Liver (tissue), 9 donors: ENCODE results near the gene TNS1. TPM values are rescaled to one million over a fixed set of nuclear protein-coding genes. Genes with fewer than 3 reads are reported as not detected.

Experiments
- DNase-seq: peaks from one replicate; pipeline ENCODE4 v3.0.0-alpha.2; 2017; ENCODE audit warnings: low spot score
- H3K27ac ChIP-seq, 2 donors: one replicate each; pipeline ENCODE4 v1.7.0; 2013; ENCODE audit warnings: inconsistent platforms in 2 of 2, low read length in 2 of 2, control low read depth in 1 of 2, low read depth in 1 of 2, mild to moderate bottlenecking in 1 of 2
- H3K27me3 ChIP-seq, 4 donors: one replicate each; pipeline versions ENCODE4 v1.6.1 to v1.7.0; 2013; ENCODE audit warnings: low read length in 3 of 4, inconsistent platforms in 1 of 4, mild to moderate bottlenecking in 1 of 4, moderate library complexity in 1 of 4; ENCODE audit not compliant: control insufficient read depth in 4 of 4, insufficient read depth in 4 of 4
- H3K36me3 ChIP-seq, 4 donors: one replicate each; pipeline versions ENCODE4 v1.6.1 to v1.7.0; 2013; ENCODE audit warnings: low read length in 3 of 4, mild to moderate bottlenecking in 3 of 4, low read depth in 1 of 4, moderate library complexity in 1 of 4; ENCODE audit not compliant: control insufficient read depth in 4 of 4, insufficient read depth in 3 of 4
- H3K4me1 ChIP-seq, 4 donors: one replicate each; pipeline versions ENCODE4 v1.6.1 to v1.7.0; 2013; ENCODE audit warnings: low read length in 3 of 4, mild to moderate bottlenecking in 3 of 4, moderate library complexity in 1 of 4; ENCODE audit not compliant: control insufficient read depth in 4 of 4, insufficient read depth in 4 of 4
- H3K4me3 ChIP-seq, 3 donors: one replicate each; pipeline versions ENCODE4 v1.6.1 to v1.7.0; 2013; ENCODE audit warnings: low read length in 3 of 3, control low read depth in 1 of 3, low read depth in 1 of 3, mild to moderate bottlenecking in 1 of 3
- H3K9ac ChIP-seq, 2 donors: one replicate each; pipeline ENCODE4 v1.7.0; 2013; ENCODE audit warnings: low read length in 2 of 2, mild to moderate bottlenecking in 2 of 2, moderate library complexity in 2 of 2, control low read depth in 1 of 2, low read depth in 1 of 2
- H3K9me3 ChIP-seq, 4 donors: one replicate each; pipeline versions ENCODE4 v1.6.1 to v1.7.0; 2013; ENCODE audit warnings: low read length in 3 of 4; ENCODE audit not compliant: control insufficient read depth in 4 of 4
- ATF3 ChIP-seq: IDR thresholded peaks from 2 replicates; pipeline ENCODE4 v1.6.1; 2016; ENCODE audit warnings: antibody characterized with exemption
- CTCF ChIP-seq: fragments of 150-350 bp; IDR thresholded peaks from 2 replicates; pipeline ENCODE4 v1.5.1; 2017; ENCODE audit warnings: improper control_type of control experiment, low read depth, low read length; ENCODE audit not compliant: missing input control
- EGR1 ChIP-seq, 2 donors: IDR thresholded peaks; 2 replicates each; pipeline ENCODE4 v1.6.1; 2016 to 2018; ENCODE audit warnings: antibody characterized with exemption in 2 of 2, low read depth in 2 of 2
- FOXA1 ChIP-seq: IDR thresholded peaks from 2 replicates; pipeline ENCODE4 v1.6.1; 2016; ENCODE audit warnings: antibody characterized with exemption
- FOXA2 ChIP-seq: IDR thresholded peaks from 2 replicates; pipeline ENCODE4 v1.6.1; 2016; ENCODE audit warnings: antibody characterized with exemption
- GABPA ChIP-seq, 2 donors: IDR thresholded peaks in 1 of 2; conservative IDR thresholded peaks in 1 of 2; 2 replicates each; pipeline ENCODE4 v1.6.1; 2016; ENCODE audit warnings: antibody characterized with exemption in 2 of 2, mild to moderate bottlenecking in 1 of 2, moderate library complexity in 1 of 2
- HNF4A ChIP-seq, 2 donors: conservative IDR thresholded peaks; 2 replicates each; pipeline ENCODE4 v1.6.1; 2016; ENCODE audit warnings: antibody characterized with exemption in 2 of 2, mild to moderate bottlenecking in 2 of 2
- HNF4G ChIP-seq: IDR thresholded peaks from 2 replicates; pipeline ENCODE4 v1.6.1; 2016; ENCODE audit warnings: antibody characterized with exemption
- JUND ChIP-seq, 2 donors: IDR thresholded peaks; 2 replicates each; pipeline ENCODE4 v1.6.1; 2016; ENCODE audit warnings: antibody characterized with exemption in 2 of 2
- MAX ChIP-seq: IDR thresholded peaks from 2 replicates; pipeline ENCODE4 v1.6.1; 2016; ENCODE audit warnings: antibody characterized with exemption
- NR2F2 ChIP-seq: IDR thresholded peaks from 2 replicates; pipeline ENCODE4 v1.6.1; 2016; ENCODE audit warnings: antibody characterized with exemption
- RAD21 ChIP-seq, 2 donors: IDR thresholded peaks; 2 replicates each; pipeline ENCODE4 v1.6.1; 2016; ENCODE audit warnings: antibody characterized with exemption in 2 of 2, mild to moderate bottlenecking in 2 of 2
- REST ChIP-seq: IDR thresholded peaks from 2 replicates; pipeline ENCODE4 v1.6.1; 2016; ENCODE audit warnings: antibody characterized with exemption, mild to moderate bottlenecking
- RXRA ChIP-seq, 2 donors: IDR thresholded peaks; 2 replicates each; pipeline ENCODE4 v1.6.1; 2017 to 2018; ENCODE audit warnings: antibody characterized with exemption in 2 of 2, mild to moderate bottlenecking in 1 of 2
- SP1 ChIP-seq: IDR thresholded peaks from 2 replicates; pipeline ENCODE4 v1.6.1; 2018; ENCODE audit warnings: antibody characterized with exemption, mild to moderate bottlenecking
- TAF1 ChIP-seq: conservative IDR thresholded peaks from 2 replicates; pipeline ENCODE4 v1.6.1; 2016; ENCODE audit warnings: antibody characterized with exemption, mild to moderate bottlenecking
- YY1 ChIP-seq: IDR thresholded peaks from 2 replicates; pipeline ENCODE4 v1.6.1; 2016; ENCODE audit warnings: antibody characterized with exemption, mild to moderate bottlenecking
- ZBTB33 ChIP-seq: IDR thresholded peaks from 2 replicates; pipeline ENCODE4 v1.6.1; 2016; ENCODE audit warnings: antibody characterized with exemption
- WGBS: extraction: QIAGEN DNeasy Blood & Tissue Kit; methylation state at CpG from one replicate; pipeline ENCODE4 v1.1.7; 2013; 5-methylcytosine and 5-hydroxymethylcytosine counted together
- polyA plus RNA-seq, 2 donors: library from polyadenylated mRNA; stranded (reverse) in 1 of 2; unstranded in 1 of 2; fragments of 200-250 nt in 1 of 2; fragments of >200 nt in 1 of 2; fragmentation: Nextera tagmentation in 1 of 2; extraction: Ambion mirVana in 1 of 2; gene quantifications; one replicate each; pipeline versions ENCODE4 v1.2.1 to v1.2.3, GENCODE V29; 2013 to 2015
- total RNA-seq, 2 donors: library from RNA; depleted of rRNA; stranded (reverse); fragments of >200 nt; gene quantifications; one replicate each; pipeline ENCODE4 v1.2.3, GENCODE V29; 2014
- donor health status: healthy.
- donor health status: healthy.
- donor health status: healthy.
- donor health status: healthy.
- donor health status: healthy.

Gene TNS1
- total and polyA plus RNA-seq, 4 donors: 16.3 to 128 (median 57.3) TPM

- H3K27me3 ChIP-seq: no peaks in the 10 kb centered on the region
- no peak for DNase-seq
- no peak overlapping the region for H3K9ac ChIP-seq
- 98% methylated on average over 4 of the region's 4 CpGs for WGBS
- no peaks in the 10 kb centered on the region for H3K4me1 ChIP-seq
- no peaks in the 10 kb centered on the region for H3K9me3 ChIP-seq
- H3K36me3 ChIP-seq: no peaks in the 10 kb centered on the region
- H3K4me3 ChIP-seq: no peak overlapping the region
- no peak overlapping the region for H3K27ac ChIP-seq
- TF ChIP-seq HNF4G (no peak), ZBTB33 (no peak), NR2F2 (no peak), GABPA (IDR thresholded peaks at IDR 0.05 in 1 of 2, conservative IDR thresholded peaks at IDR 0.05 in 1 of 2) (no peak)
Measured at GRCh38 chr2:217960351-217960750, 42.4 kb downstream of the TNS1 start.

- Histone ChIP-seq H3K9ac (no peak overlapping the region), H3K9me3 (no peaks in the 10 kb centered on the region), H3K4me1 (peaks cover 0 to 1% (median under 1%) of the 10 kb centered on the region in 4 donors), H3K4me3 (no peak overlapping the region), H3K27ac (no peak overlapping the region), H3K27me3 (no peaks in the 10 kb centered on the region), H3K36me3 (no peaks in the 10 kb centered on the region)
- 79% methylated on average over 8 of the region's 8 CpGs for WGBS
- no peak for DNase-seq
- TF ChIP-seq EGR1 (IDR thresholded peaks at IDR 0.05; ENCODE audit: low read depth in 2 of 2) (no peak), JUND (IDR thresholded peaks at IDR 0.05) (no peak), CTCF (no peak), ATF3 (no peak), NR2F2 (no peak), MAX (no peak), REST (no peak), FOXA1 (no peak), FOXA2 (no peak), SP1 (no peak), GABPA (IDR thresholded peaks at IDR 0.05 in 1 of 2, conservative IDR thresholded peaks at IDR 0.05 in 1 of 2) (no peak), HNF4G (no peak), YY1 (no peak), RXRA (IDR thresholded peaks at IDR 0.05) (no peak), TAF1 (no peak), ZBTB33 (no peak), RAD21 (IDR thresholded peaks at IDR 0.05) (no peak), HNF4A (conservative IDR thresholded peaks at IDR 0.05) (no peak)
Measured at GRCh38 chr2:217959723-217960122, 43.1 kb downstream of the TNS1 start.
